IMR-90 (cell line): ENCODE data around the gene KCNAB2. TPM values are rescaled to one million over a fixed set of nuclear protein-coding genes. Genes with fewer than 3 reads are reported as not detected.

Experiments used
- ATAC-seq: fragments of 200-7000 bp; cut with Tn5 transposase; 2 replicates; pipeline ENCODE4 v1.9.1; 2020; ENCODE audit warnings: low read depth, mild to moderate bottlenecking, moderate library complexity
- BruUV-seq: library from RNA; stranded (reverse); fragments of 400-500 nt; replicated peaks from 2 replicates; lab custom pipeline; 2021; lab: Mats Ljungman, UMichigan
- CTCF ChIA-PET: fragments of 300-600 bp; formaldehyde crosslinking; extraction: SDS; loops from one replicate; lab custom pipeline; 2021; ENCODE audit warnings: antibody characterized with exemption; lab: Yijun Ruan, JAX
- POLR2A ChIA-PET: fragments of 300-600 bp; sonication (Branson Sonifier 250); formaldehyde crosslinking; loops from one replicate; lab custom pipeline; 2022; ENCODE audit warnings: antibody characterized with exemption; ENCODE audit not compliant: unreplicated experiment; lab: Charles Lee
- DNase-seq: peaks from one replicate; pipeline ENCODE4 v3.0.0; 2013
- H2AFZ ChIP-seq: replicated peaks from 2 replicates; pipeline ENCODE3; 2013; ENCODE audit warnings: low read length, mild to moderate bottlenecking; ENCODE audit not compliant: poor library complexity
- H2AK5ac ChIP-seq: 2 replicates; pipeline ENCODE4 v1.6.1; 2013; ENCODE audit warnings: low read depth, low read length, inconsistent platforms
- H2AK9ac ChIP-seq: replicated peaks from 2 replicates; pipeline ENCODE3; 2013; ENCODE audit warnings: mild to moderate bottlenecking, low read depth, low read length, moderate library complexity; ENCODE audit not compliant: poor library complexity
- H2BK120ac ChIP-seq: 2 replicates; pipeline ENCODE4 v1.6.1; 2013; ENCODE audit warnings: low read depth, low read length, inconsistent platforms
- H2BK15ac ChIP-seq: 3 replicates; pipeline ENCODE4 v1.6.1; 2013; ENCODE audit warnings: low read depth, low read length, inconsistent platforms
- H2BK20ac ChIP-seq: 2 replicates; pipeline ENCODE4 v1.6.1; 2013; ENCODE audit warnings: low read depth, mild to moderate bottlenecking, inconsistent platforms, low read length, moderate library complexity
- H2BK5ac ChIP-seq: 2 replicates; pipeline ENCODE4 v1.6.1; 2013; ENCODE audit warnings: mild to moderate bottlenecking, low read depth, low read length, inconsistent platforms; ENCODE audit not compliant: poor library complexity, severe bottlenecking
- H3K14ac ChIP-seq: replicated peaks from 2 replicates; pipeline ENCODE4 v1.6.1; 2013; ENCODE audit warnings: low read depth, low read length, inconsistent platforms
- H3K18ac ChIP-seq: 2 replicates; pipeline ENCODE4 v1.6.1; 2013; ENCODE audit warnings: low read depth, low read length, control low read depth
- H3K23ac ChIP-seq: 2 replicates; pipeline ENCODE4 v1.6.1; 2013; ENCODE audit warnings: low read depth, low read length, inconsistent platforms
- H3K27ac ChIP-seq: 2 replicates; pipeline ENCODE4 v1.5.1; 2013; ENCODE audit warnings: mild to moderate bottlenecking, control low read depth, low read length; ENCODE audit not compliant: insufficient read depth
- H3K27me3 ChIP-seq: 2 replicates; pipeline ENCODE4 v1.6.1; 2013; ENCODE audit warnings: low read length; ENCODE audit not compliant: control insufficient read depth, insufficient read depth
- H3K36me3 ChIP-seq: 2 replicates; pipeline ENCODE4 v1.6.1; 2013; ENCODE audit warnings: low read length, mixed read lengths; ENCODE audit not compliant: control insufficient read depth, insufficient read depth
- H3K4ac ChIP-seq: 2 replicates; pipeline ENCODE4 v1.6.1; 2013; ENCODE audit warnings: low read depth, low read length, inconsistent platforms
- H3K4me1 ChIP-seq: 2 replicates; pipeline ENCODE4 v1.6.1; 2013; ENCODE audit warnings: low read length, mixed read lengths; ENCODE audit not compliant: control insufficient read depth, insufficient read depth
- H3K4me2 ChIP-seq: 2 replicates; pipeline ENCODE4 v1.6.1; 2013; ENCODE audit warnings: low read depth, mild to moderate bottlenecking, control low read depth, low read length, moderate library complexity
- H3K4me3 ChIP-seq: 2 replicates; pipeline ENCODE4 v1.5.1; 2013; ENCODE audit warnings: low read depth, mild to moderate bottlenecking, control low read depth, low read length, moderate library complexity; ENCODE audit not compliant: insufficient read depth
- H3K56ac ChIP-seq: 2 replicates; pipeline ENCODE4 v1.6.1; 2013; ENCODE audit warnings: low read length, inconsistent platforms; ENCODE audit not compliant: insufficient read depth; ENCODE audit errors: extremely low read depth
- H3K79me1 ChIP-seq, 2 experiments: 2 replicates each; pipeline ENCODE4 v1.6.1; 2013; ENCODE audit warnings: low read length in 2 of 2, inconsistent platforms in 1 of 2, low read depth in 1 of 2
- H3K9ac ChIP-seq: 2 replicates; pipeline ENCODE4 v1.6.1; 2013; ENCODE audit warnings: low read depth, low read length, control low read depth
- H3K9me1 ChIP-seq: 2 replicates; pipeline ENCODE4 v1.6.1; 2013; ENCODE audit warnings: low read length, inconsistent platforms; ENCODE audit not compliant: insufficient read depth
- H3K9me3 ChIP-seq: 2 replicates; pipeline ENCODE4 v1.6.1; 2013; ENCODE audit warnings: low read length; ENCODE audit not compliant: control insufficient read depth, insufficient read depth
- H4K20me1 ChIP-seq: 2 replicates; pipeline ENCODE4 v1.6.1; 2013; ENCODE audit warnings: low read length, inconsistent platforms; ENCODE audit not compliant: insufficient read depth
- H4K5ac ChIP-seq: 2 replicates; pipeline ENCODE4 v1.6.1; 2013; ENCODE audit warnings: mild to moderate bottlenecking, low read depth, low read length, control low read depth
- H4K8ac ChIP-seq, 2 experiments: 2 replicates each; pipeline ENCODE4 v1.6.1; 2013; ENCODE audit warnings: low read depth in 2 of 2, low read length in 2 of 2, control low read depth in 1 of 2, inconsistent platforms in 1 of 2
- H4K91ac ChIP-seq: 2 replicates; pipeline ENCODE4 v1.6.1; 2013; ENCODE audit warnings: low read depth, low read length, inconsistent platforms; ENCODE audit not compliant: insufficient read depth
- BHLHE40 ChIP-seq: fragments of 150-350 bp; IDR thresholded peaks from 2 replicates; pipeline ENCODE4 v1.6.1; 2016; ENCODE audit warnings: mild to moderate bottlenecking, low read depth, low read length
- CEBPB ChIP-seq: IDR thresholded peaks from 2 replicates; pipeline ENCODE4 v1.6.1; 2012; ENCODE audit warnings: low read depth, low read length, improper control_type of control experiment
- CHD1 ChIP-seq: IDR thresholded peaks from 2 replicates; pipeline ENCODE4 v1.6.1; 2012; ENCODE audit warnings: low read depth, low read length, improper control_type of control experiment
- FOS ChIP-seq: fragments of 150-350 bp; IDR thresholded peaks from 2 replicates; pipeline ENCODE4 v1.6.1; 2016; ENCODE audit warnings: low read depth, low read length
- MAFK ChIP-seq: IDR thresholded peaks from 2 replicates; pipeline ENCODE4 v1.6.1; 2012; ENCODE audit warnings: low read depth, low read length, improper control_type of control experiment
- MAZ ChIP-seq: IDR thresholded peaks from 2 replicates; pipeline ENCODE4 v1.6.1; 2012; ENCODE audit warnings: low read depth, mild to moderate bottlenecking, low read length, improper control_type of control experiment, moderate library complexity, borderline replicate concordance
- MXI1 ChIP-seq: IDR thresholded peaks from 2 replicates; pipeline ENCODE4 v1.6.1; 2012; ENCODE audit warnings: low read depth, mild to moderate bottlenecking, low read length, moderate library complexity, borderline replicate concordance
- NFE2L2 ChIP-seq: fragments of 150-350 bp; IDR thresholded peaks from 2 replicates; pipeline ENCODE4 v1.6.1; 2016; ENCODE audit warnings: low read depth, mild to moderate bottlenecking, low read length
- POLR2A ChIP-seq: IDR thresholded peaks from 2 replicates; pipeline ENCODE4 v1.6.1; 2012; ENCODE audit warnings: mild to moderate bottlenecking, low read depth, low read length
- RAD21 ChIP-seq: IDR thresholded peaks from 2 replicates; pipeline ENCODE4 v1.6.1; 2012; ENCODE audit warnings: low read length, improper control_type of control experiment
- RCOR1 ChIP-seq: IDR thresholded peaks from 2 replicates; pipeline ENCODE4 v1.6.1; 2012; ENCODE audit warnings: mild to moderate bottlenecking, low read length, improper control_type of control experiment; ENCODE audit not compliant: insufficient replicate concordance
- RFX5 ChIP-seq: IDR thresholded peaks from 2 replicates; pipeline ENCODE4 v1.8.0; 2012; ENCODE audit warnings: low read depth, mild to moderate bottlenecking, low read length, moderate library complexity
- SMC3 ChIP-seq: fragments of 150-350 bp; IDR thresholded peaks from 2 replicates; pipeline ENCODE4 v1.6.1; 2016; ENCODE audit warnings: low read depth, mild to moderate bottlenecking, antibody characterized with exemption, low read length, moderate library complexity
- WGBS, 2 experiments: methylation state at CpG; one replicate each; pipeline versions ENCODE4 v1.1.5 to v1.1.7; 2013; ENCODE audit warnings: missing lambda C conversion rate in 2 of 2; ENCODE audit not compliant: insufficient read length in 1 of 2; ENCODE audit errors: extremely low coverage in 2 of 2; 5-methylcytosine and 5-hydroxymethylcytosine counted together
- dilution Hi-C: fragments of 300-500 bp; cut with HindIII; formaldehyde crosslinking; loops from one replicate; pipeline ENCODE4 v1.14.3; 2018; ENCODE audit warnings: low sequenced_read_pairs; ENCODE audit not compliant: unreplicated experiment
- in situ Hi-C: fragments of 300-500 bp; cut with MboI; formaldehyde crosslinking; loops from 3 replicates; pipeline ENCODE4 v1.14.3; 2019; ENCODE audit warnings: low sequenced_read_pairs, inconsistent platforms, mixed read lengths
- intact Hi-C: fragments of 100-400 bp; cut with micrococcal nuclease; formaldehyde crosslinking; loops from 2 replicates; pipeline ENCODE4 v1.10.0; 2022
- polyA plus RNA-seq, 3 experiments: library from polyadenylated mRNA; depleted of rRNA; stranded (reverse); fragments of >200 nt; gene quantifications; 2 replicates each; pipeline ENCODE4 v1.2.3, GENCODE V29; 2012; ENCODE audit warnings: low replicate concordance in 1 of 3
- total RNA-seq: library from RNA; depleted of rRNA; stranded (reverse); fragments of >200 nt; gene quantifications from 2 replicates; pipeline ENCODE4 v1.2.3, GENCODE V29; 2012
- TF ChIP-seq, protein P1 (sequence below): fragments of 150-350 bp; IDR thresholded peaks from 2 replicates; pipeline ENCODE4 v1.6.1; 2017; ENCODE audit warnings: mild to moderate bottlenecking, antibody characterized with exemption, low read length, low read depth
- TF ChIP-seq, protein P2 (sequence below): fragments of 150-350 bp; IDR thresholded peaks from 2 replicates; pipeline ENCODE4 v1.6.1; 2016; ENCODE audit warnings: low read depth, mild to moderate bottlenecking, low read length, moderate library complexity, borderline replicate concordance
- TF ChIP-seq, protein P3 (sequence below): conservative IDR thresholded peaks from 2 replicates; pipeline ENCODE4 v1.5.1; 2012; ENCODE audit warnings: mild to moderate bottlenecking, low read depth, low read length, improper control_type of control experiment

The KCNAB2 gene
- total and polyA plus RNA-seq, 2 of the 4 experiments (the other 2 are of a cell fraction) = 1.3 to 4.2 TPM

DNA sequence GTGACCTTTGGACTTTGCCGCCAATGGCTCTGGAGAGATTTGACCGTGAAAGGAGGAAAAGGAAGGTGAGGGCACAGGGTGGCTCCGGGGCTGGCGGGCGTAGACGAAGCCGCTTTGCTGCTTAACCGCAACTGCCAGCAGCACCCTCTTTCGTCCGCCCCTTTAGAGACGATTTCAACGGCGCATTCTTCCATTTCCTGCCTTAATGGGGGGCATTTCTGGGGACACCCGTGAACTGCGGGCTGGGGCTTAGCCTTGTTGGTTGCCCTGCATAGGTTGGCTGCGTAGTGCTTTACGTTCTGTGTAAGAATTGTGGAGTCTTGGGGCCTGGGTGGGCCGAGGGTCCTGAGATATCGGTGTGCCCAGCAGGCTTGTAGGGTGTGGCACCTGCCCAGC lies 46.8 kb upstream of the KCNAB2 start:
- H2AK9ac ChIP-seq = no peak overlapping the region
- H3K36me3 ChIP-seq = no peaks in the 10 kb centered on the region
- no peak for ATAC-seq
- H3K9me3 ChIP-seq = no peaks in the 10 kb centered on the region
- H3K27ac ChIP-seq = no peak overlapping the region
- no peak overlapping the region for H3K18ac ChIP-seq
- no peaks in the 10 kb centered on the region for H3K9me1 ChIP-seq
- H3K56ac ChIP-seq = no peak overlapping the region
- no TSS peak for BruUV-seq
- no peak overlapping the region for H3K9ac ChIP-seq
- ChIA-PET CTCF (no interaction called here), POLR2A (no interaction called here)
- WGBS, 2 experiments = 86% methylated on average over 9 of the region's 19 CpGs; no CpG with 5 or more reads in 1 of the 2 experiments
- no peak overlapping the region for H2AFZ ChIP-seq
- H4K20me1 ChIP-seq = no peaks in the 10 kb centered on the region; the same call in 1 of the 2 replicates
- no peak overlapping the region for H3K14ac ChIP-seq
- no peak overlapping the region for H2BK120ac ChIP-seq
- no peak overlapping the region for H2BK5ac ChIP-seq
- H3K27me3 ChIP-seq = no peaks in the 10 kb centered on the region; the same call in 1 of the 2 replicates
- no peak overlapping the region for H3K4me3 ChIP-seq
- no peaks in the 10 kb centered on the region for H3K79me1 ChIP-seq
- no peak overlapping the region for H2AK5ac ChIP-seq
- DNase-seq = no peak
- dilution Hi-C loops = no loop called here
- intact Hi-C loops = no loop called here
- H3K23ac ChIP-seq = no peak overlapping the region
- H3K4me2 ChIP-seq = no peak overlapping the region
- H4K91ac ChIP-seq = no peak overlapping the region
- H4K5ac ChIP-seq = no peak overlapping the region
- no peak overlapping the region for H2BK20ac ChIP-seq
- TF ChIP-seq, protein P1, sequence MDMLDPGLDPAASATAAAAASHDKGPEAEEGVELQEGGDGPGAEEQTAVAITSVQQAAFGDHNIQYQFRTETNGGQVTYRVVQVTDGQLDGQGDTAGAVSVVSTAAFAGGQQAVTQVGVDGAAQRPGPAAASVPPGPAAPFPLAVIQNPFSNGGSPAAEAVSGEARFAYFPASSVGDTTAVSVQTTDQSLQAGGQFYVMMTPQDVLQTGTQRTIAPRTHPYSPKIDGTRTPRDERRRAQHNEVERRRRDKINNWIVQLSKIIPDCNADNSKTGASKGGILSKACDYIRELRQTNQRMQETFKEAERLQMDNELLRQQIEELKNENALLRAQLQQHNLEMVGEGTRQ = no peak
- TF ChIP-seq MAZ (no peak), CEBPB (no peak), SMC3 (no peak), RFX5 (no peak), CHD1 (no peak), MAFK (no peak), MXI1 (no peak), BHLHE40 (no peak), POLR2A (no peak), RCOR1 (no peak), NFE2L2 (no peak), RAD21 (no peak), FOS (no peak)
- TF ChIP-seq, protein P2, sequence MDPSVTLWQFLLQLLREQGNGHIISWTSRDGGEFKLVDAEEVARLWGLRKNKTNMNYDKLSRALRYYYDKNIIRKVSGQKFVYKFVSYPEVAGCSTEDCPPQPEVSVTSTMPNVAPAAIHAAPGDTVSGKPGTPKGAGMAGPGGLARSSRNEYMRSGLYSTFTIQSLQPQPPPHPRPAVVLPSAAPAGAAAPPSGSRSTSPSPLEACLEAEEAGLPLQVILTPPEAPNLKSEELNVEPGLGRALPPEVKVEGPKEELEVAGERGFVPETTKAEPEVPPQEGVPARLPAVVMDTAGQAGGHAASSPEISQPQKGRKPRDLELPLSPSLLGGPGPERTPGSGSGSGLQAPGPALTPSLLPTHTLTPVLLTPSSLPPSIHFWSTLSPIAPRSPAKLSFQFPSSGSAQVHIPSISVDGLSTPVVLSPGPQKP = no peak
- TF ChIP-seq, protein P3, sequence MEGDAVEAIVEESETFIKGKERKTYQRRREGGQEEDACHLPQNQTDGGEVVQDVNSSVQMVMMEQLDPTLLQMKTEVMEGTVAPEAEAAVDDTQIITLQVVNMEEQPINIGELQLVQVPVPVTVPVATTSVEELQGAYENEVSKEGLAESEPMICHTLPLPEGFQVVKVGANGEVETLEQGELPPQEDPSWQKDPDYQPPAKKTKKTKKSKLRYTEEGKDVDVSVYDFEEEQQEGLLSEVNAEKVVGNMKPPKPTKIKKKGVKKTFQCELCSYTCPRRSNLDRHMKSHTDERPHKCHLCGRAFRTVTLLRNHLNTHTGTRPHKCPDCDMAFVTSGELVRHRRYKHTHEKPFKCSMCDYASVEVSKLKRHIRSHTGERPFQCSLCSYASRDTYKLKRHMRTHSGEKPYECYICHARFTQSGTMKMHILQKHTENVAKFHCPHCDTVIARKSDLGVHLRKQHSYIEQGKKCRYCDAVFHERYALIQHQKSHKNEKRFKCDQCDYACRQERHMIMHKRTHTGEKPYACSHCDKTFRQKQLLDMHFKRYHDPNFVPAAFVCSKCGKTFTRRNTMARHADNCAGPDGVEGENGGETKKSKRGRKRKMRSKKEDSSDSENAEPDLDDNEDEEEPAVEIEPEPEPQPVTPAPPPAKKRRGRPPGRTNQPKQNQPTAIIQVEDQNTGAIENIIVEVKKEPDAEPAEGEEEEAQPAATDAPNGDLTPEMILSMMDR = no peak
- H4K8ac ChIP-seq = no peak overlapping the region
- no peaks in the 10 kb centered on the region; the same call in 1 of the 2 replicates for H3K4me1 ChIP-seq
- no peak overlapping the region for H3K4ac ChIP-seq
- H2BK15ac ChIP-seq = no peak overlapping the region
- in situ Hi-C loops = no loop called here
